ENCODE results near the gene POU2AF1. TPM values are rescaled to one million over a fixed set of nuclear protein-coding genes. Genes with fewer than 3 reads are reported as not detected.

POU2AF1 gene
- total RNA-seq, 3 donors from 2014 or later, result 0.16 to 5.6 (median 3.5) TPM

DNA sequence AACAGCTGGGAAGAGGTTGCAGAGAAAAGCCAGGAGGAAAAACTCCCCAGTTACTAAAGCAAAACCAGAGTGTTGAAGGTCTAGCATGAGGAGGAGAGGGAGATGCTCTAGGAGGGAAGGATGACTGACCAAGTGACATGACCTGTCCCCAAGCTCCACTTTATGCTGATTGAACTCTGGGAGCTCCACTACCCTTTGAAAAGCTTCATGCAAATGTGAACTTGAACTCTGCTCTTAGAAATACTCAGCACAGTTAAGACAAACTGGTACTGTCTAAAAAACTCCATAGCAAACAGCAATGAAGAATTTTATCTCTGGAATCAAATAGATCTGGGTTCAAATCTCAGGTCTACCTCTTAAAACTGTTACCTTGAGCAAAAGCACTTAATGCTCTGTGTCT lies 14.5 kb upstream of the POU2AF1 start:
- TF ChIP-seq POLR2A (IDR thresholded peaks at IDR 0.05), result no peak
- no peak for TF ChIP-seq POLR2AphosphoS5 (IDR thresholded peaks at IDR 0.05)
- TF ChIP-seq, protein P1, sequence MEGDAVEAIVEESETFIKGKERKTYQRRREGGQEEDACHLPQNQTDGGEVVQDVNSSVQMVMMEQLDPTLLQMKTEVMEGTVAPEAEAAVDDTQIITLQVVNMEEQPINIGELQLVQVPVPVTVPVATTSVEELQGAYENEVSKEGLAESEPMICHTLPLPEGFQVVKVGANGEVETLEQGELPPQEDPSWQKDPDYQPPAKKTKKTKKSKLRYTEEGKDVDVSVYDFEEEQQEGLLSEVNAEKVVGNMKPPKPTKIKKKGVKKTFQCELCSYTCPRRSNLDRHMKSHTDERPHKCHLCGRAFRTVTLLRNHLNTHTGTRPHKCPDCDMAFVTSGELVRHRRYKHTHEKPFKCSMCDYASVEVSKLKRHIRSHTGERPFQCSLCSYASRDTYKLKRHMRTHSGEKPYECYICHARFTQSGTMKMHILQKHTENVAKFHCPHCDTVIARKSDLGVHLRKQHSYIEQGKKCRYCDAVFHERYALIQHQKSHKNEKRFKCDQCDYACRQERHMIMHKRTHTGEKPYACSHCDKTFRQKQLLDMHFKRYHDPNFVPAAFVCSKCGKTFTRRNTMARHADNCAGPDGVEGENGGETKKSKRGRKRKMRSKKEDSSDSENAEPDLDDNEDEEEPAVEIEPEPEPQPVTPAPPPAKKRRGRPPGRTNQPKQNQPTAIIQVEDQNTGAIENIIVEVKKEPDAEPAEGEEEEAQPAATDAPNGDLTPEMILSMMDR (IDR thresholded peaks at IDR 0.05), result no peak
- intact Hi-C loops (cut with DNase I; ENCODE audit: low total_unique reads), result no loop called here

GRCh38 chr11:111393096-111393495 lies 14.0 kb upstream of the POU2AF1 start:
- no peak overlapping the region for H3K4me3 ChIP-seq
- TF ChIP-seq, protein P1 (IDR thresholded peaks at IDR 0.05), result no peak
- TF ChIP-seq POLR2A (IDR thresholded peaks at IDR 0.05) (no peak), POLR2AphosphoS5 (IDR thresholded peaks at IDR 0.05) (no peak)
- no peak overlapping the region for H3K27ac ChIP-seq
- no peak for DNase-seq (ENCODE audit: low spot score in 2 of 2)
- no peaks in the 10 kb centered on the region for H3K9me3 ChIP-seq
- H3K36me3 ChIP-seq, result no peaks in the 10 kb centered on the region
- intact Hi-C loops (cut with DNase I; ENCODE audit: low total_unique reads), result no loop called here
- no peaks in the 10 kb centered on the region for H3K27me3 ChIP-seq
- peaks cover 0 to 7% of the 10 kb centered on the region in 2 donors for H3K4me1 ChIP-seq

More for the DNA sequence above, 14.5 kb upstream of the POU2AF1 start:
- Histone ChIP-seq H3K4me1 (peaks cover 0 to 7% of the 10 kb centered on the region in 2 donors), H3K27me3 (no peaks in the 10 kb centered on the region), H3K36me3 (no peaks in the 10 kb centered on the region), H3K9me3 (no peaks in the 10 kb centered on the region), H3K27ac (no peak overlapping the region), H3K4me3 (no peak overlapping the region)
- no peak for DNase-seq (ENCODE audit: low spot score in 2 of 2)

DNA sequence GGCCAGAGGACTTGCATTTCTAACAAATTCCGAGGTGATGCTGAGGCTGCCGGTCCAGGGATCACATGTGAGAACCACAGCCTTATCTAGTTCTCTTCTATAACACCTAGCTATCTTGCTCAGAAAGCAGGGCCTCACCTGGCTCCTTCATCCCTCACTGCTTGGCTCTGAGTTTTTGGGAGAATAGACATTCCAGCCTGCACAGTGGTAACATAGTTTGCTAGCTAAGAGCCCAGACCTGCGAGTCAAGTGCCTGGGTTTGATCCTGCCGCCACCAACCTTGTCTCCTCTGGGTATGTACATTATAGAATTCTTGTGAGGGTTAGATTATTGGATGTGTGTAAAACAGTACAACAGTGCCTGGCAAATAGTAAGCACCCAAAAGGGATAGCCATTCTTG lies 13.5 kb upstream of the POU2AF1 start:
- no peaks in the 10 kb centered on the region for H3K36me3 ChIP-seq
- H3K4me3 ChIP-seq, result no peak overlapping the region
- TF ChIP-seq, protein P1 (IDR thresholded peaks at IDR 0.05), result no peak
- no peak for TF ChIP-seq POLR2AphosphoS5 (IDR thresholded peaks at IDR 0.05)
- no peak for TF ChIP-seq POLR2A (IDR thresholded peaks at IDR 0.05)
- H3K27ac ChIP-seq, result no peak overlapping the region
- no peak for DNase-seq (ENCODE audit: low spot score in 2 of 2)
- no peaks in the 10 kb centered on the region for H3K9me3 ChIP-seq
- peaks cover 0 to 7% of the 10 kb centered on the region in 2 donors for H3K4me1 ChIP-seq
- no peaks in the 10 kb centered on the region for H3K27me3 ChIP-seq
- intact Hi-C loops (cut with DNase I; ENCODE audit: low total_unique reads), result no loop called here

DNA sequence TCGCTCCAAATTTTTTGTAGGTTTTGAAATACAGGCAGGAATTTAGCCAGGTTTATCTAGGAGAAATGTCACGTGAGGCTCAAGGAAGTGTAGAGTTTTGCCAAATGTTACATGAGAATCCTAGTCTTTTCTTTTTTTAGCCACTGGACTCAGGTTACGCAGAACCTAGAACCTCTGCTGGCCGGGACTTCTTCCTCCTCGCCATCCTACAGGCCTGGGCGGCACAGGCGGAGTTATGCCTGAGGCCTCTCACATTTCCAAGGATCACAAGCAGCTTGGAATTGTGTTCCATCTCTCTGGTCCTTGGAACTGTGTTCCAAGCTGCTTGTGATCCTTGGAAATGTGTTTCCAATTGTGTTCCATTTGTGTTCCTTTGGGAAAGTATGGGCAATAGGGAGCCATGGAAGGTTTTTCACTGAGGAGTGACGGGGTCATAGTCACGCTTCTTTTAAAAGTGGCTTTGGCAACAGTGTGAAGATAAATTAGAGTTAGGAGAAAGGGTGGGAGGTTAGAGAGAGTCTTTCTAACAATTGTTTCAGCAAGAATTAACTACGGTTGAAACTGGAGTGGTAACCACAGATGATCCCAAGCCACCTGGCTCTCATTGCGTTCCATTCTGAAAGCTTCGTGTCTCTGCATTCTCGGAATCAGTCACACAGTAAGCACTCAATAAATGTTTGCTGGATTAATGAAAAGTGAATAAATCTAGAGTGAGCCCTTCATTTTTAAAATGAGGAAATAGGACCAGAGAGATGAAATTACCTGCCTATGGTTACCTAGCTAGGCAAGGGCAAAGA lies 12.5 kb upstream of the POU2AF1 start:
- no peak overlapping the region for H3K27ac ChIP-seq
- H3K9me3 ChIP-seq, result no peaks in the 10 kb centered on the region
- no peak overlapping the region for H3K4me3 ChIP-seq
- H3K4me1 ChIP-seq, result peaks cover 0 to 7% of the 10 kb centered on the region in 2 donors
- intact Hi-C loops (cut with DNase I; ENCODE audit: low total_unique reads), result no loop called here
- no peaks in the 10 kb centered on the region for H3K27me3 ChIP-seq
- H3K36me3 ChIP-seq, result no peaks in the 10 kb centered on the region
- no peak for TF ChIP-seq POLR2A (IDR thresholded peaks at IDR 0.05)
- TF ChIP-seq, protein P1 (IDR thresholded peaks at IDR 0.05), result no peak
- TF ChIP-seq POLR2AphosphoS5 (IDR thresholded peaks at IDR 0.05), result no peak
- DNase-seq (ENCODE audit: low spot score in 2 of 2), result no peak

DNA sequence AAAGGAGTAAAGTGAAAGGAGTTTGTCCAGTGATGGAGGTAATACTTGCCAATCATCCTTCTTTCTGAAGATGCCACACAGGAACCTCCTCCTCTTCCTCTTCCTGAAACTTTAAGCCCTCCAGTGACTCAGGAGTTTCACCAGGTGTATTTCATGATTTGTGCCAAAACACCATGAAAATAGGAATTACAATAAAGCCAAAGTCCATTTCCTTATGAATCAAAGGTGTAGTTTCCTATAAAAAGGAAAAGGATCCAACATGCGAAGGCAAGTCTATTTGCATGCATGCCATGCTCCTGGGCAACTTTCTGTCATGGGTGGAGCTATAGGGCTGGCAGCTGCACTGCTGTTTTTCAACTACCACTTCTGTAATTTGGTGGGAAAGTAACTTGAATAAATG lies 9.8 kb upstream of the POU2AF1 start:
- no peaks in the 10 kb centered on the region for H3K27me3 ChIP-seq
- H3K27ac ChIP-seq, result no peak overlapping the region
- no peaks in the 10 kb centered on the region for H3K36me3 ChIP-seq
- H3K9me3 ChIP-seq, result no peaks in the 10 kb centered on the region
- H3K4me3 ChIP-seq, result no peak overlapping the region
- DNase-seq (ENCODE audit: low spot score in 2 of 2), result no peak
- intact Hi-C loops (cut with DNase I; ENCODE audit: low total_unique reads), result no loop called here
- no peaks in the 10 kb centered on the region for H3K4me1 ChIP-seq
- TF ChIP-seq, protein P1 (IDR thresholded peaks at IDR 0.05), result no peak
- no peak for TF ChIP-seq POLR2AphosphoS5 (IDR thresholded peaks at IDR 0.05)

All from breast epithelium (tissue), 4 donors.